GM21526 (cell line): ENCODE measurements around the gene ABHD1.

Experiments used
- ATAC-seq: cut with Tn5 transposase; IDR thresholded peaks from one replicate; pipeline ENCODE4 v1.9.1; 2021; ENCODE audit warnings: moderate library complexity; ENCODE audit not compliant: unreplicated experiment, low FRiP score

The ABHD1 gene

DNA sequence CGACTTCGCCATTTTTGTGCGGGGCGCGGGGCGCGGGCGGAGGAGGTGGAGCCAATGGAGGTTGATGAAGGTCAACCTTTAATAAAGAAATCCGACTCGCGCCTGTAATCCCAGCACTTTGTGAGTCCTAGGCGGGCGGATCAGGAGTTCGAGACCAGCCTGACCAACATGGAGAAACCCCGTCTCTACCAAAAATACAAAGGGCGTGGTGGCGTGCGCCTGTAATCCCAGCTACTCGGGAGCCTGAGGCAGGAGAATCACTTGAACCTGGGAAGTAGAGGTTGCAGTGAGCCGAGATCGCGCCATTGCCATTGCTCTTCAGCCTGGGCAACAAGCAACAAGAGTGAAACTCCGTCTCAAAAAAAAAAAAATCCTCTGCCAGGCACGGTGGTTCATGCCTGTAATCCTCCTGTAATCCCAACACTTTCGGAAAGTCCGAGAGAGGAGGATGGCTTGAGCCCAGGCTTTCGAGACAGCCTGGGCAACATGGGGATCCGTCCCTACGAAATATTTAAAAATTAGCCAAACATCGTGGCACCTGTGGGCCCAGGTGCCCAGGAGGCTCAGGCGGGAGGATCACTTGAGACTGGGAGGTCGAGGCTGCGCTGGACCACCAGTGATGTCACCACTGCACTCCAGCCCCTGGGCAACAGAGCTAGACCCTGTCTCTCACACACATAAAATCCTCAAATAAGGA is 11.3 kb downstream of the ABHD1 start:
- ATAC-seq = no peak

DNA sequence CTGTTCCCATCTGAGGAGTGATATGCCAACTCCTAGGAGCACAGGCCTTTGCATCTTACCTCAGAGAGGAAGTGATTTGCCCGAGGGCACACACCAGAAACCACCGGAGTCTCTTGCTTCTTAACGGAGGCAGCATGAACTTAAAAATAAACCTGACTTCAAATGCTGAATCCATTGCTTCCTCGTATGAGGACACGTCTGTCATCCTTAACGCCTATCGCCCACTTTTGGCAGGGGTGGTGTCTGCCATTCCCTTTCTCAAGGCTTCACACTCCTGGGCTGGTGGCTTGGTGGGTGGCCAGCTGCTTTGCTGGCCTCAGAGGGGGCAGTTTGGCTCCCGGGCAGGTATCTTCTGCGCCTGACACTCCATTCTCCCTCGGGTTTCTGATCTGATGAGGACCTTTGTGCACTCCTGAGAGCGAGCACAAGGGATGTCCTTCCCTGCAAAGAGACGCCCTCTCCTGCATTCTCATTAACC is 11.9 kb downstream of the ABHD1 start:
- no peak for ATAC-seq

DNA sequence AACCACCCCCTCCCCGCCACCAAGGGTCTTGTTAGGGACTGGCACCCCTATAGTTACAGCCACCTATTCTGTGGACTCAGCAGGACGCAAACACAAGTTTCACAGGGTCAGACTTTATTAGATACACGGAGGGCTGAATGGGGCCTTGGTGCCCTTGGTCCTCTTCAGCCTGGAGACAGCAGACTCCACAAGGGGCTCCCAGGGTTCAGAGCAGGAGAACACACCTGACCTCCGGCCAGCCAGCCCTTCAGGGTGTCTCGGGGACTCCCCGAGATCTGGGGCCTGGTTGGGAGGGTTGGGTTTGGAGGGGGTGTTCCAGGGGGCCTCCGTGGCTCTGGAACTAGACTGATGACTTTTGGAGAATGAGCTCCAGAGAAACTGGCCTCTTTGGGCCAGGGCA is 13.1 kb downstream of the ABHD1 start:
- ATAC-seq = no peak

DNA sequence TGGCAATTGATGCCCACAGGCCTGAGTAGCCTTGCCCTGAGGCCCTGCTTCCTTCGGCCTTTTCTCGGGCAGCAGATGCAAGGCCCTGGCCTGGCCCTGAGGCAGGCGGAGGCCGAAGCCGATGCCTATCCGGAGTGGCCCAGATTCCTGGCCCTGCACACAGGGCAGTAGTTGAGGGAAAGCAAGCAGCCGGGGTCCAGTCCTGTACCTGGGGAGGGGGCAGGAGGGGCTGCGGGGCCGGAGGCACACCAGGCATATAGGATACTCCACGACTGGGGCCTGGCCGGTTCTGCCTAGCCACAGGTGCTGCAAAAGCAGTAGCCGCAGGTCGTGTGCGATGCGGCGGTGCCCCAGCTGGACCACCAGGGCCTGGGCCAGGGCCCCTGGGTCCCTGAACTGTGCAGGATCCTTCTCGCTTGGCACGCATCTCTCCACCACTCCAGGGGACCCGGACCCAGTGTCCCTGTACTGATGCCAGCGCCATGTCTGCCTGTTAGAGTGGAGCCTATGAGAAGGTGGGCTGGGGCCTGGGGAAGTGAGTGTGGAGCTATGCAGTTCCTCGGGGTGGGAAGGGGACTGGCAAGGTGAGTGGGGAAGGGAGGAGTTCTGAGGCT is 13.8 kb downstream of the ABHD1 start:
- ATAC-seq = no peak

DNA sequence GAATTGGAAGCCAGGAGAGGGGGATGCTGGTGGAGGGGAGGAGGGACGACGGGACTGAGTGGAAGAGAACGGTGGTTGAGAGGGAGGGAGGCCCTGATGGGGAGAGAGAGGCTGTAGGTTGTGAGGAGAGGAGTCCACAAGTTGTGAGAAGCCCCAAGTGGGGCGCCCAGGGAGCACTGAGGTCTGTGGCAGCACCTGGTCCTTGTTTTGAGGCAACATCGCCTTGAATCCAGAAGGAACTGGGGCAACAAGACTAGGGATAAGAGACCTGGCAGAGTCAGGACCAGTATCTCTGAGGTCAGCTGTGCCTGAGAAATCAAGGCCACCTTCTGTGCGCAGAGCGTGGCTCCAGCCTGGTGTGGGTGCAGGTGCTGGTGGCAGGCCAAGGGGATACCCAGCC is 14.5 kb downstream of the ABHD1 start:
- no peak for ATAC-seq

DNA sequence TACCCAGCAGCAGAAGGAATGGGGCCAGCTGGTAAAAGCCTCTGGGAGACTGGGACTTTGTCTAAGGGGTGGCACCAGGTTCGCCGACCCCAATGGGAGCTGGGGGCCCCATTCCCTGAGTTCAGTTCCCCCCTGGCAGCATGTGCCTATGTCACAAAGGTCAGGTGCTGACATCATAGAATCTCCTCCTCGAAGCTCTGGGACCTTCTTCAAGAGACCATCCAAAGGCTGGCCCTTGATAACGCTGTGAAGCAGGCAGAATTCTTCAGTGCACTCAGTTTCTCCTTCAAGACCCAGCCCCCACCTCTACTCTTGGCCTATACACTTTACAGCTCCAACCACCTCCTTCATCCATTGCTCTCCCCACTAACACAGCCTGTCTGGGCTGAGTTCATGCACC is 15.7 kb downstream of the ABHD1 start, which contains the start of gene PRR30:
Gene PRR30, minus strand, starts transcription at position 101 of the 400 bp plus-strand sequence. CDS start 1,081 bp downstream, outside the sequence.
- no peak for ATAC-seq

DNA sequence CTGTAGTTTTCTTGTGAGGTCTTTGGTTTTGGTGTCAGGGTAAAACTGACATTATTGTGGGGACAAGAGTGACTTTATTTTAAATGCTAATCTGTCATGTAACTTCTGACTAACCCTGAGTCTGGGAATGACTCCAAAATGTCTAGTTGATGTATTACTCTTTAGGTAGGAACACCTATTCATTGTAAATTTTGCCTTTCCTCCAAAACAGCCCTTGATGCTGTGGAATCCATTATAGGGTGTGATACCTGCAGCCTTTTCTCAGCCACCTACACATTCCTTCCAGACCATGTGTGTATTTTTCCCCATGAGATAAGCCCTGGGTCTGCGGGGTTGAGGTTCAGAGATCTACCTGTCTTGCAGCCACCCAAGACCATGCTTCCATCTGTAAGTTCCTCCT is 19.7 kb downstream of the ABHD1 start:
- ATAC-seq = no peak

DNA sequence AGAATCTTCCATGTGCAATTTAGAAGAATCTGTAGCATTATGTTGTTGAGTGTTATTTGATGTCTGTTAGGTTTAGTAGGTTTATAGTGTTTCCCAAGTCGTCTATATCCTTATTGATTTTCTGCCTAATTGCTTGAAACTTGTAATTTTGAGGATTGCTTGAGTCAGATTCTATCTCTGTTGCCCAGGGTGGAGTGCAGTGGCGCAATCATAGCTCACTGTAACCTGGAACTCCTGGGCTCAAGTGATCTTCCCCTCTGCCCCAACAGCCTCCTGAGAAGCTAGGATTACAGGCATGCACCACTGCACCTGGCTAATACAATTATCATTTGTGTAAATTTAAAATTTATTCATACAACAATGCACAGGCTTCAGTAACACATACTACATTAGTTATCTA is 22.1 kb downstream of the ABHD1 start:
- no peak for ATAC-seq

DNA sequence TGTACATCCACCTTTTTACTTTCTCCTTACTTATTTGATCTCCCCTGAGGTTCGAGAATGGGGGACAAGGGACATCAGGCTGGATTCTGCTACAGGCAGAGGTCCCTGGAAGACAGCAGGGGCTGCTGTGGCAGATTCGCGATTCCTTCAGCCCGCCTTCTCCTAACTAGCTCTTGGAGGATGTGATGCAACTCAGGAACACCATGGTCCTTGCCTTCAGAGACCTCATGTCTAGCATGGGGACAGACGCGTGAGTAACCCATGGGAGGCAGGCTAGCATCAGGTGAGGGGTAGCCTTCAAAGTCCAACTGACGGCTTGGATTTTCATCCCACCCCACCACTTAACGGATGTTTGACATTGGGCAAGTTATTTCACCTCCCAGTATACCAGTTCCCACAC is 24.3 kb downstream of the ABHD1 start:
- no peak for ATAC-seq

DNA sequence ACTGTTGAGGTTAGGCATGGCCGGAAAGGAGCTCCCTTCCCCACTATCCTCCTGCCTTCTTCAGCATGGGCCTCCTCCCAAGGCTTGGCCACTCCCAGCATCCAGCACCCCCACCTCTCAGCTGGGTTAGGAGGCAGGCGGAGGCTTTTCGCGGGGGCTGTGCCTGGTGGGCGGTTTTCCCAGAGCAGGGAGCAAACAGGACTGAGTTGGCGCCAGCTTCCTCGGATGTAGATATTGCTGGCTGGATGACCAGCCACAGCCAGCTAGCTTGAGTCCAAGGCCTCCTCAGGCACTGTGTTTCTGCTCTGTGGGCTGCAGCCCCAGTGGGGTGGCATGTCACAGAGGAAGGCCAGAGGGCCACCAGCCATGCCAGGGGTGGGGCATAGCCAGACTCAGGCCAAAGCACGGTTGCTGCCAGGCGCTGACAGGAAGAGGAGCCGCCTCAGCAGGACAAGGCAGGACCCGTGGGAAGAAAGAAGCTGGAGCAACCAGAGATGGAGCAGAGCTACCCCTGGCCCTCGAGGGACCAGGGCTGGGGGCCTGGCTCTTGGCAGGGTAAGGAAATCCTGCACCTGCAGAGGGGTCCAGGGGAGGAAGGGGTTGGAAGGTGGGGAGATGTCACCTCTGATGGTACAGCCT is 25.3 kb downstream of the ABHD1 start, which contains the start of gene TCF23:
Gene TCF23, plus strand, starts transcription at position 204 of the 639 bp plus-strand sequence. Its CDS starts 130 bp downstream, at position 334.
- ATAC-seq = no peak

DNA sequence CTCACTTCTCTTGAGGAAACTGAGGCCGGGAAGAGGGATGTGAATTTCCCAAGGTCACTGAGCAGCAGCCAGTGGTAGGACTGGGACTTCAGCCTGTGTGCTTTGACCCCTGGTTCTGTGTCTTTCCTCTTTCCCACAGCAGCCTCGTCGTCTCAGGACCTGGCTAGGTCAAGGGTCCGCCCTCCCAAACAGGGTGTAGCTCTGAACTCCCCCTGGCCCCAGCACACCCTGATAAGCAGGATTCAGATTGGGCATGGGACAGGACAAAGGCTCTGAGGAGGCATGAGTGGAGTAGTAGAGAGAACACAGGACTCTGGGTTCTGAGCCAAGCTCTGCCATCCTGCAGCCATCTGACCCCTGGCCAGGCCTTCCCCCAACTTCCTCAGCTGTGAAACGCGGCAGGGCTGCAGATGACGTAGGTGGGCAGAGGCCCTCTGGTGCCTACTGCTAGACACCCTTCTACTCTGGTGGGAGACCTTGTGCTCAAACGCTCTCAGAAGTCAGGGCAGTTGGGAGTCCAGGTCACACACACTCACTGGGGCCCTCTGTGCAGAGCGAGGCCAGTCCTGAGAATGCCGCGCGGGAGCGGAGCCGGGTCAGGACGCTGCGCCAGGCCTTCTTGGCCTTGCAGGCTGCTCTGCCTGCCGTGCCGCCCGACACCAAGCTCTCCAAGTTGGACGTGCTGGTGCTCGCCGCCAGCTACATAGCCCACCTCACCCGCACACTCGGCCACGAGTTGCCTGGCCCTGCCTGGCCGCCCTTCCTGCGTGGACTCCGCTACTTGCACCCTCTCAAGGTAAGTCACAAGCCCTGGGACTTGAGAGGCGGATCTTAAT is 26.2 kb downstream of the ABHD1 start:
- no peak for ATAC-seq

DNA sequence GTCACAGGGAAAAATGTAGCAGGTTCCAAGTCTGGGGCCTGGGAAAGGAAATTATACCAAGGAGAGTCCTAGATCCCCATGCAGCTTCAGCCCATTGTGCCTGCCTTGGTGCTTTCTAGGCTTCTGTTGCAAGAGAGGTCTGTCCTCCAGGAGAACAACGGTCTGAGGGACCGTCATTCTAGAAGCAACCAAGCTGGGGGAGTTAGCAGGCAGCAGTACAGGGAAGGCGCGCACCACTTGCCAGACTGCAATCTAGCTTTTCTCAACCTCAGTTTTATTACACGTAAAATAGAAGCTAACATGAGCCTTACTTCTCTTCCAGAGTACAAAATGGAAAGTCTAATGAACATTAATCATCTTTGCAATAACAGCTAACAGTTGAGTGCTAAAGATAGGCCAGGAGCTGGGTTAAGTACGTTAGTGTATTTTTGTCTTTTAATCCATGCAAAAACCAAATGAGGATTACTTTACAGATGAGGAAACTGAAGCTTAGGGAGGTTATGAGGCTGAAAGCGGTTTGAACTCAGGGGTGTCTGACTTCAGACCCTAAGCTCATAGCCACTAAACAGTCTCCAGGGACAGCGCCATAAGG is 27.1 kb downstream of the ABHD1 start:
- no peak for ATAC-seq

DNA sequence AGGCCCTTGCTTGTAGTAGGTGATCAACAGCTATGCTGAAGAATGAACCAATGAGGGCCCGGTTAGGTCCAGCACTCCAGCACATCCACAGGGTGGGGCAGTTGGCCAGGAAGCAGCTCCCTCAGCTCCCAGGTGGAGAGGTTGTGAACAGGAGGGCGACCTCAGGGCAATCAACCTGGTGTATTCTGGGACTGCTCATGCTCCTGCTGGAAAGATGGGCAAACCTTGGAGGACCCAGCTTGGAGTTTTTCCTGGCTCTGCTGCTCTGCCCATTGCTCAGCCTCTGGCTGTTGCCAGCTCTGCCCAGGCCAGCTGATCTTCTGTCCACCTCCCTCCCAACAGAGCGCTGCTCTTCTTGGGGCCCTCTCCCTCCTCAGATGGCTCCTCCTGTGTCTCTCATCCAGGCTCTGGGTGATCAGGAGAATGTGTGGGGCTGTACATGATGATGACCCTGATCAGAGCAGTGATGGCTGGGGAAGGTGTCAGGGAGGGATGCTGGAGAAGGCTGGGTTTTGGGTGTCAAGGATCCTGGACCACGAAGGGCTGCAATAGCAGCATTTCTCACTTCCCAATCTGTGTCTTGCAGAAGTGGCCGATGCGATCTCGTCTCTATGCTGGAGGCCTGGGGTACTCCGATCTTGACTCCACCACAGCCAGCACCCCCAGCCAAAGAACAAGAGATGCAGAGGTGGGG is 28.6 kb downstream of the ABHD1 start:
- no peak for ATAC-seq

DNA sequence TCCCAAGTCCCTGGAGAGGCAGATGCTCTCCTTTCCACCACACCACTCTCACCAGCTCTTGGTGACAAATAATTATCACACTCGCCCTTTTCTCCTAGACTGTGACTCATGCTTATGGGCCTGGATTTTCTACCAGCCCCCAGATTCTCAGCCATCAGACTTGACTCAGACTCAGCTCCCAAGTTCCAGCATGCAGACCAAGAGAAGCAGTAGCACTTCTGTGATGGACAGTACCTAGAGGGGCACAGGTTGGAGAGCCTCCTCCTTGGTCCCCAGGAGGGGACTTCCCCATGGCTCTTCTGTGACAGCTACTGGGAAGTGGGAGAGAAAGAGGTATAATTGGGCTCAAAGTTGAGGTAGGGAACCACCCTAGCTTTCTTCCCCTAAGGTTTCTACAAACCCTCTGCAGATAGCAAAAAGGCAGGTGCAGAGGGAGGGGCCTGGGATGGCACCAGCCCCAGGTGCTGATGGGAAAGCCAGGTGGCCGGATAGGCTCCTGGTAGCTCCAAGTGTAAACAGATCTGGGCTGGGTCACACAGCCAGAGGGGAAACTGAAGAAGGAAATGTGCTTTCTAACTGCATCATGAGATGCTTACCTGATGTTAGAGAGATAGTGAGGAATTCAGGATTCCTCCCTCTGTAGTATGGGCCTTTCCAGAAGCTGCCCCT is 29.3 kb downstream of the ABHD1 start:
- no peak for ATAC-seq

DNA sequence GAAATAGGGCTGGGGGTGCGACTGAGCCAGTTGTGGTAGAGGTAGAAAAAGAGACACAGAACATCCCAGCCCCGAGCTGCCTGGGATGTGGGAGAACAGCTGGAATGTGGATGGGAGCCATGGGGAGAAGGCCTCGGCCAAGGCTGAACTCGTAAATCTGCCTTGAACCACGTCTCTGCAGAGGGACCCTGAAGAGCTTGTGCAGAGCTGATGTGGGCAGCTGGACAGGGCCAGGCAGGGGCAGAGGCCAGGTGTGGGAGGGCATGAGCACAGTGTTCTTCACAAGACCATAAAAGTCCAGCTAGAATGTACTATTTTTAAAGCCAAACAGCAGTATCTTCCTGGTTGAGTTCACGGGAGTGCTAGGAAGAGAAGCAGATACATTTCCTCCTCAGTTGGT is 30.9 kb downstream of the ABHD1 start:
- no peak for ATAC-seq

DNA sequence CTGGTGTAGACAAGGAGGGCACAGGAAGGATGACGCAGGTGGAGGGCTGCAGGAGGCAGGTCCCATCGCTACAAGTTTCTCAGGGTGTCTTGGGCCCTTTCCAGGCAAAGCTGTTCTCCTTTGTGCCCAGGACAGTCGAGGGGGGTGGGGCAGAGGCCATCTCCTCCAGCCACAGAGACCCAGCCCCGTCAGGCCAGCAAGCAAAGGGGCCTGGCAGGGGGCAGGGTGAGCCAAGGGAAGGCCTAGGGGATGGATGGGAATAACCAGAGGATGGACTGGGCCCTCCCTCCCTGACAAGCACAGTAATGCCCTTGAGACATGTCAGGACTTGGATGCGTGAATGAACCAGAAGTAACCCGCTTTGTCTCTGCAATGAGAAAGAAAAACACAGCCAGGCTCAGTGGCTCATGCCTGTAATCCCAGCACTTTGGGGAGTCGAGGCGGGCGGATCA is 31.5 kb downstream of the ABHD1 start:
- ATAC-seq = no peak

DNA sequence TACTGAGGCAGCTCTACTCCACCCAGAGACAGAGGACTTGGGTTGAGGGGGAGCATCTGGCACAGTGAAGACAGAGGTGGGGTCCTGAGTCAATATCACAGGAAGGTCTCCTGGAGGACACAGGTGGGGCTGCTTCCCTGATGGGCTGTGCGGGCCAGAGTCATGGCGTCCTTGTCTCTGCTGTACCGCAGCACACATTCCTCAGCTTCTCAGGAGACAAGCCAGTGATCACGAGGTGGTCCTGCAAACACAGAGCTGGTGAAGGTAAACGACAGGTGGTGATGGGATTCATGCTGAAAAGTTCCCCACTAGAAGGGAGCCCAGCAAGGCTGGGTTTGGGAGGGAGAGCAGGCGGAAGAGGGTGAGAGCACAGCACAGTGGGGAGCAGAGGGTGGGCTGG is 34.9 kb downstream of the ABHD1 start:
- ATAC-seq = no peak

DNA sequence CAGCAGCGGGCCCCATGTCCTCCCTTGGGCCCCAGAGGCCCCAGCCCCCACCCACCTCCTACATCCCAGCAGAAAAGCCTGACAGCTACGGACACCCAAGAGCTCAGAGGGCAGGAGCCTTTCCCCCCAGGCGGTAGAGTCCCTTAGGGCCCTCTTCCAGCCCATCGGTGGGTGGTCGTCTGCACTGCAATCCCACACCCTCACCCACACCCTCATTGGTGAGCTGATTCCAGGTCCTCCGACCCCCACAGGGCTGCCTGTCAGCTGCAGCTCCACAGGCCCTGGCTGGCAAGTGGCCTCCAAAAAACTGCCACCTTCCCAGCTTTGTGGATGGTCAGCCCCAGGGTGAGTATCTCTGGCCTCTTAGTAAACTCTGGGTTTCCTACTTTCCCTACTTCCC is 35.7 kb downstream of the ABHD1 start:
- no peak for ATAC-seq

DNA sequence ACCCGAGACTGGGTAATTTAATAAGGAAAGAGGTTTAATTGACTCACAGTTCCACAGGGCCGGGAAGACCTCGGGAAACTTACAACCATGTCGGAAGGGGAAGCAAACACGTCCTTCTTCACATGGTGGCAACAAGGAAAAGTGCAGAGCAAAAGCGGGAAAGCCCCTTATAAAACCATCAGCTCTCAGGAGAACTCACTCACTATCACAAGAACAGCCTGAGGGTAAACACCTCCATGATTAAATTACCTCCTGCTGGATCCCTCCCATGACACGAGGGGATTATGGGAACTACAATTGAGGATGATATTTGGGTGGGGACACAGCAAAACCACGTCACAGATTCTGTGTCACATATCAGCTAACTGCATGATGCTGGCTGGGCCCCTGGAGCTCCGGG is 36.6 kb downstream of the ABHD1 start:
- ATAC-seq = no peak
